ENCODE data around the gene DOCK9.
A peak's percentile ranks its signal among the peaks of the same experiment; 100 is the strongest.
"Not testable (repeated sequence)": the region's sequence is repeated elsewhere in the genome, so short reads cannot be mapped to it uniquely, and the experiment has no call there.

DOCK9 gene

GRCh38 chr13:98813993-98814392 lies 163.9 kb downstream of the DOCK9 start:
- DNase-seq: no peak

DNA sequence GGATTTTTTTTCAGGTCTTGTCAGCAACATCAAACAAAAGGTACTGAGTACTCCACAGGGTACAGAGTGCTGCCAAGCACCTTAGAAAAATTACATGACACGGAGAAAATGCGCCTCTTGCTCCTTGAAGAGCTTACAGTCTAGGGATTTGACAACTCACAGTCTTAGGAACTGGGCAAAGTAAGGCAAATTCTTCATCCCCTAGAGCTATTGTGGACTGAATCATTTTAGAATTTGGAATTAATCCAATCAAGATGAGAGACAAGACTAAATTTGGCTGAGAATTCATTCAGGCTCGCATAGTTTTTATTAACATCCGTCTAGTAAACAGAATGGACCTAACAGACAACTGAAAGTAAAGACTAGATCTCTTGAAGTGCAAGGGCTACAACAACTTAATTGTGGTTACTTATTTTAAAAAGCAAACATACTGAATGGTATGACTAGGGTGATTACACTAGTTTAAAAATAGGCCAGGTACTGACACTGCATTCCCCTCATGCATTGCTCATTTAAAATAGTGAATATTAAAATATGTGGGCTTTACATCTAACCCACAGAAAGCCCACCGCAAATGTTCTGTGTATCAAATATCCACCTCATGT lies 165.6 kb downstream of the DOCK9 start:
- DNase-seq: not testable (repeated sequence)

GRCh38 chr13:98810746-98811145 lies 167.1 kb downstream of the DOCK9 start:
- no peak for DNase-seq

DNA sequence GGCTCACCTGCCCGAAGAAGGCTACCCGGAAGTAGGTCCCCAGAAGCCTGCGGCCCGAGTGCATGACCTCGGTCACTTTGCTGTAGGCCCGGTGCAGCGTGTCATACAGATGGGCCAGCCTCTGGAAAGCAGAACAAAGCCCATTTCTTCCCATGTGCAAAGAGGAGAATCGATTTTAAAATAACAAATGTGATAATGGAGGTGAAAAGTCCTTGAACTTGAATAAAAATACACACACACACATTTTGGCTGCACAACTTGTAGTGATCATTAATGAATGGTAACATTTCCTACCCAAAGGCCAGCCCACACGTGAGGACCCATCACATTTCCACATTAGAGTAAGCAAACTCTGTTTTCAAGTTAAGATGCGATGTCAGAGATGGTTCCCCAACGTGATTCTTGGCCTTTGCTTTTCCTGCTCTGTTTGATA lies 168.5 kb downstream of the DOCK9 start:
- no peak for DNase-seq

GRCh38 chr13:98807774-98808173 lies 170.1 kb downstream of the DOCK9 start:
- no peak for DNase-seq

- DNase-seq: no peak
Measured at GRCh38 chr13:98804336-98804855, 173.5 kb downstream of the DOCK9 start.

DNA sequence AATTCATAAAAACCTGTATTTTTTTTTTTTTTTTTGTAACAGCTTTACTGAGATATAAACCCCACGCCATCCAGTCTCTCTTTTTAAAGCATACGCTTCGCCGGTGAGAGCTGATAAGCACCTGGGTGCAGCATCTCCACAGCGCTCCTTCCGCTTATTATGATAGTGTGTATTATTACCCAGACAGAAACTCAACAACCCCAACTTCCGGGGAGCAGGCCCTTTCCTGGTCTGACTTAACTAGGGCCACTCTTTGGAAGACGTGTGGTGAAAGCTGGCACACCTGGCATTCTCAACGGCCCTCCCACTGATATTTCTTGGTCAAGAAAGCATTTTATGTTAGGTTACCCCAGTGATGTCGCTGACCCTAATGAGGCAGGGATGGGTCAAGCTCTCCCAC lies 173.9 kb downstream of the DOCK9 start:
- no peak for DNase-seq

DNA sequence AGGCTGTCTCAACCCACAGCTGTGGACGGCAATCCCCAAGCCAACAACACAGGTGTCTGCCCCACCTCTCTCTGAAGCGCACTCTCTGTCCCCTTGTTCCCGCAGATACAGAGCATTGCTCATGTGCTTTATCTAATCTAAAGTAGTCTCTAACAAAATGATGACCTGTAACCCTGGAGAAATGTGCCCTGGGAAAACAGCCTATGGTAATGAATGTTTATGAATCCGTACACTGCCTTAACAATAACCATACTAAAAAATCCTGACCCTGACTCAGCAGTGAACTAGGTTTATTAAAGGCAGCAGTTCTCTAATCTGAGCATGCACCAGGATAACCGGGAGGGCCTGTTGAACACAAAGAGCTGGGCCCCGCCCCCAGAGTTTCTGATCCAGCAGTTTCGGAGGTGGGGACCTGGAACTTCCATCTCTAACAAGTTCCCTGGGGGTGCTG lies 174.7 kb downstream of the DOCK9 start:
- DNase-seq: no peak

GRCh38 chr13:98802559-98802958 lies 175.3 kb downstream of the DOCK9 start:
- no peak for DNase-seq

DNA sequence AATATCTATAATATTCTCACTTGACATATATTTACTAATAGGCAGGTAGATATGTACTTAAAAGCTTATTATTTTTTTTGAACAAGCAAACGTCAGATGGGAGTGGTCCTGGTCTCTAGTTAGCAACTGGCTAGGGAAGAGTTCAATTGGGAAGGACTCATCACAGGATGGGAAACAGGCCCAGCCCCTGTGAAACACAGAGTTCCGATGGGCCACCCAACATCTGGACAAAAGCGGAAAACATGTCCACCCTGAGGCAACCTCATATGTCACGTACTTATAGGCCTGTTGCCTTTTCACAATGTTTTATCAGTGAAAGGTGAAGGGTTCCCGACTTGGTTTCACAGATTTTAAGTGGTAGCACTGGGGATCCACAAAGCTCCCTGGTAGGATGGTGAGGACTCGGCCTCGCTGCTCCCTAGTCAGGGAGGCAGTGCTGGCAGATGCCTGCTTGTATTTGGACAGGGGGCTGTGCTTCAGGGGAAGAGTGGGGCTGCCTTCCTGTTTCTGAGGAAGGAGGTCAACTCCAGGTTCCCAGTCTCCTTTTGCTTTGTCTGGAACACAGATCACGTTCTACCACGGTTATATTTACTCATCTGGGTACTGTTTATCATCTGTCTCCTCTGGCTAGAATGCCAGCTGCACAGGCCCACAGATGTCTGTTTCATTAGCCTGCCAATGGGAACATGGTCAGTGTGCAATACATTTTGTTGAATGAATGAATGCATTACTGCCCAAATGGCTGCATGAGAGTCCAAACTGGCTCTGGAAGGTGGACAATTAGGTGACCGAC lies 176.0 kb downstream of the DOCK9 start:
- no peak for DNase-seq

DNA sequence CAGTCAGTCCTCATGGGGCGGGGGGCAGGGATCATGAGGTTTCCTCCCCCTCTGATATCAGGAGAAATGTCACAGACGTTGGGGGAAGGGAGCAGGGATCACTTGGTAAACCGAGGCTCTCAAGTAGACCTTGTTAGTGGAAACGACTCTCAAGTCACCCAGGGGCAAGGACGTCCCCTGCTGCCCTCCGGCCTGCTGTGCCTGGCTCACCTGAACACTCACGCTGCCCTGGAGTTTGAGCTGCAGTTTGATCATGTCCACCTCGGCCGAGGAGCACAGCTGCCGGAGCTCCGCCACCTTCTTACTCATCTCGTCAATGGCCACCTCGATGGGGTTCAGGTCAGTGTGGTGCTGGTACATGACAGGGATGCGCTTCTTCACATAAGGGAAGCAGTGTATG lies 177.8 kb downstream of the DOCK9 start:
- no peak for DNase-seq

GRCh38 chr13:98798849-98799645 lies 178.8 kb downstream of the DOCK9 start:
- DNase-seq: peak; percentile 93

- DNase-seq: peak; percentile 27
Measured at GRCh38 chr13:98797456-98797855, 180.4 kb downstream of the DOCK9 start.

DNA sequence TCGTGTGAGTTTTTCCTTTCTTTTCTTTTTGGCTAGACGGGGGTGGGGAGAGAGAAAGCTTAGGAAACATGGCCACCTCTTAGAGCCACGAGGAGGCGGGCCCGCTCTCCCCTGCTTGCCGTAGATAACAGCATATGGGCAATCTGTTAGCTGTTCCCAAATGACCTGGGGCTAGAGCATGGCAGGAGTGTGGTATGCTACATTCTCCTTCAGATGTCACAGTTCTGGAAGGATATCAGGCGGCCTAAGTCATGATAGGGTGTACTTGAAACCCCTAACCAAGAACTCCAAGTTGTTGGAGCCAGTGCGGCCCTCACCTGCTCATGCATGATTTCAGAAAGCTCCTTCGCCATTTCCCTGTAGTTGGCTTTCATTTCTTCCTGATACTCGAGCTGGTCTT lies 181.1 kb downstream of the DOCK9 start:
- DNase-seq: no peak

DNA sequence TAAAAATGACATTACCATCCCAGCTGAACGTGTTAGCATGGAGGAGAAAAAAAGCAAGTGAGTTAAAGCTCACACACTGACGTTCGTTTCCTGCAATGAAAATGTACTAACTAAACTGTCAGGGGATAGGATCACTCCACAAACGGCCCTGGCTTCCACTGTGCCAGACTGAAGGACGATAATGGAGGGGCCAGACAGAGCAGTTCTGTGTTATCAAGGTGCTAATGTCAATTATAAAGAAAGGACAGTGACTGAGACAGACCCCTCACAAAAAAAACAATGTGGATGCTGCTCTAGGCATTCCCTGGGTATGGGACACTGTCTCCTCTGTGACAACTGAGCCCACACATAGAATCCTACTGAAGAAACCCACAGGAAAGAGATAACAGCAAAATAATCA lies 181.7 kb downstream of the DOCK9 start:
- DNase-seq: no peak

GRCh38 chr13:98795220-98795619 lies 182.6 kb downstream of the DOCK9 start:
- no peak for DNase-seq

DNA sequence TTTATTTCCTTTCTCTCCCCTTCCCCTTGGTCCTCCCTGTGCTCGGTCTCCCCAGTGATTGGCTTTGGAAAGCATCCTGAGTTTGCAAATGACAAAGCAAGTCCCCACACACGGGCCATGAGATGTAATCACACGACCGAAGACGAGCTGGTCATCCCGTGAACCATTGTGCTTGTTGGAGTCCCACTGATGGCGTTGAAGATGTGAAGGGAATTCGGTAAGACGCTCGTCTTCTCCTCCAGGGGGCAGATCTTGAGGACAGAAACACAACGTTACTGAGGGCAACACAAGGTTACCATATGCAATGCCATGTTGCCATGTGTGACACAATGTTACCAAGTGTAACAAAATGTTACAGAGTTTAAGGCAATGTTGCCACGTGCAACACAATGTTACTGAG lies 183.4 kb downstream of the DOCK9 start:
- DNase-seq: no peak

DNA sequence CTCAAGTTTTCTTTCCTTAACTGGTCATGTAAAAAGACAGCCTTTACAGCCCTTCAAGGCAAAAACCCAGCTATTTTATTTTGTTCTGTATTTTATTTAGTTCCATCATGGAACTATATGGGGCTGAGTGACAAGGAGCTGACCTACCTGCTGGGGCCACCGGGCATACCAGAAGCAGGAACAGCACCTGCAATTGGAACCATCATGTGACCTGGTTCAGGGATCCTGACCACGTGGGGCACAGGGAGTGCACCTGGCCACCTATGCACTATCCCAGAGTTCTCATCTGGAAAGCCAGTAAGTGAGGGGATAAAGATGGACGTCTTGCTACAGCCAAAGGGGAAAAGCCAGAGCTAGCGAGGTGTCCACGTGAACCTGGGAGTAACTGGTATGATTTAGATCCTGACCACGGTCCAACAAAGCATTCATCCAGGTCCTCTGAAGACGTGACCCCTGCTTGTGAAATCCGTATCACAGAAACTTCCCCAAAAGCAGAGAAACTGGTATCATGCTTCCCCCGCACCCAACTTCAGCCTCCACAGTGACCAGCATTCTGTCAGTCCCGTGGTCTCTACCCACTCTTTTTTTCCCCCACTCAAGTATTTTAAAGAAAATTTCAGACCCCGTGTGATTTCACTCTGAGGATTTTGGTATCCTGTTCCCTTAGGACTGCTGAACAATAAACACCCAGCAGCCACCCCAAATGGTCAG lies 184.9 kb downstream of the DOCK9 start:
- no peak for DNase-seq

- no peak for DNase-seq
Measured at GRCh38 chr13:98792321-98792720, 185.5 kb downstream of the DOCK9 start.

DNA sequence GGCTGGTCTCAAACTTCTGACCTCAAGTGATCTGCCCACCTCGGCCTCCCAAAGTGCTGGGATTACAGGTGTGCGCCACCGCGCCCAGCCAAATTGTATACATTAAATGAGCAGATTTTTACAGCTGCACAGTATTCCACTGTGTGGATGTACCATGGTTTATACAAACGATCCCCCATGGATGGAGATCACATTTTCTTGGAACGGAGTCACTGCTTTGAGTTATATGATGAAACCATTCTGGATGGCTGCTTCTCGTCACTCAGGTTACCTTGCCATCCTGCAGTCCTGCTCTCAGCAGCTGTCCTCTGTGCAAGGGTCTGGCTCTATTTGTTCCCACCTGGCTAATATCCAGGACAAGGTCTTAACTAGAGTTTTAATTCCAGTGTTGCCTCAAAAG lies 186.3 kb downstream of the DOCK9 start:
- DNase-seq: no peak

- DNase-seq: no peak
Measured at GRCh38 chr13:98787996-98788395, 189.9 kb downstream of the DOCK9 start.

DNA sequence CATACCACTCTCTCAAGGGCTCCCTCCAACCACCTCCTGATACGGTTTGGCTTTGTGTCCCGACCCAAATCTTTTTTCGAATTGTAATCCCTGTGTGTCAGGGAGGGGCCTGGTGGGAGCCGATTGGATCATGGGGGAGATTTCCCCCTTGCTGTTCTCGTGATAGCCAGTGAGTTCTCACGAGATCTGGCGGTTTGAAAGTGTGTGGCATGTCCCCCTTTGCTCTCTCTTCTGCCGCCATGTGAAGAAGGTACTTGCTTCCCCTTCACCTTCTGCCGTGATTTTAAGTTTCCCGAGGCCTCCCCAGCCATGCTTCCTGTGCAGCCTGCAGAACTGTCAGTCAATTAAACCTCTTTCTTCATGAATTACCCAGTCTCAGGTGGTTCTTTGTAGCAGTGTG lies 190.7 kb downstream of the DOCK9 start:
- DNase-seq: no peak

DNA sequence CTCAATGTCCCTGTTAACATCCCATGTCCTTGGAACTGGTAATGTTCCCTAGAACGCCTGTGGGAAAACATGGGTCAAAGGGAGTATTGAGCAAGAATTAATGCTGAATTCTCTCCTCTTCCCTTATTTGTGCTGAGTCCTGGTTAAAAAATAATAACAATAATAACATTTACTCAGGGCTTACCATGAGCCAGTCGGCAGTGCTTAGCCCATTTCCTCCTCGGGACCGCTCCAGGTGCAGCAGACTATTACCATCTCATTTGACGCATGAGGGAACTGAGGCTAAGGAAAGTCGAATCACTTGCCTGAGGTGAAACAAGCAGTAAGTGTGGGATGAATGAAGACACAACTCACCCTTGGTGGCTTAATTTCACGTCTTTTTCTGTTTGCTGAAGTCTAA lies 191.8 kb downstream of the DOCK9 start:
- DNase-seq: no peak
